Measurements from ENCODE around the gene PDGFB.
"Not testable (repeated sequence)": the region's sequence is repeated elsewhere in the genome, so short reads cannot be mapped to it uniquely, and the experiment has no call there.

Gene PDGFB

GRCh38 chr22:39221999-39222686 is 22.6 kb downstream of the PDGFB start:
- Mint-ChIP-seq H3K27ac (no peak overlapping the region), H3K36me3 (ENCODE audit: low read depth) (peaks cover 4% of the 10 kb centered on the region), H3K27me3 (peaks cover 12% of the 10 kb centered on the region), H3K4me1 (ENCODE audit: low read depth) (peaks cover 15% of the 10 kb centered on the region), H3K9me3 (no peaks in the 10 kb centered on the region), H3K4me3 (no peak overlapping the region)
- no peak for DNase-seq

DNA sequence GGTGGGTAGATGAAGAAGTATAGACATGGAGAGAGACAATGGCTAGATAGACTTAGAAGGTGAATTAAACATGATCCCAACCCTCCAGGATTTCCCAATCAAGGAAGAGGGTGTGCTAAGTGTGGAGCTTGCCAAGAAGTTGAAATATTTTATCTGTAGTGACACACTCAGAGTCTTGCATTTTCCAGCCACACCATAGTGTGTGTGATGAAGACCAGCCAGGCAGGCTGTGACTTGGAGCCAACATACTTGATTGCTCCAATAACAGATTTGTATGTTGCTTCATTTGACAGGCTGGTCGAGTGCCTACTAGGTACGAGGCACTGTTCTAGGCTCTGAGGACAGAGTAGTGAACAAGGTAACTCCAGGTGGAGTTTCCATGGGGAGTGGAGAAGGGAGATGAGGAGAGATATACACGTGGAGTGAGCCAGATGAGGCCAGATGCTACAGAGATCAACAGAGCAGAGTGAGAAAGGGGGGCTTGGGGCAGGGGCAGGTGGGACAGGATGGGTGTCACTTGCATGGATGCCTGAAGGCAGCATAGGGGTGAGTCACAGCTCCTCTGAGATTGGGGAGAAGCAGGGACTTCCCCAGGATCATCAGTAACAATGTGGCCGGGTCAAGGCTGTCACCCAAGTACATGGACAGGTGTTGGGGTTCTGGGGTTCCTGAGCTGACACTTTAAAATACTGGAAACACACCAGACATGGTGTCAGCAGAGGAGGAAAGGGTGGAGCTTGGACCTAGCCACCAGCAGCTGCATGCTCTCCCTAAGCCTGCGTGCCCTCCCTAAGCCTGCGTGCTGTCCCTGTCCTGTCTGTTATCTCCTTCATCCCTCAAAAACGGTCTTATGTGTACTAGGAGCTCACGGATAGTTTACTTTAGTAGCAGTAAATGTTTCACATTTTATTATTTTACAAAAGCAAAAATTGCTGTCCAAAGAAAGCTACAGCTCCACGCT is 23.6 kb downstream of the PDGFB start:
- Mint-ChIP-seq H3K4me1 (ENCODE audit: low read depth) (peaks cover 15% of the 10 kb centered on the region), H3K36me3 (ENCODE audit: low read depth) (peaks cover 4% of the 10 kb centered on the region), H3K9me3 (no peaks in the 10 kb centered on the region), H3K27me3 (peaks cover 16% of the 10 kb centered on the region), H3K4me3 (no peak overlapping the region), H3K27ac (no peak overlapping the region)
- DNase-seq, result peak; percentile 13

- no peaks in the 10 kb centered on the region for H3K9me3 Mint-ChIP-seq
- H3K4me3 Mint-ChIP-seq, result no peak overlapping the region
- no peak overlapping the region for H3K27ac Mint-ChIP-seq
- H3K36me3 Mint-ChIP-seq (ENCODE audit: low read depth), result peaks cover 2% of the 10 kb centered on the region
- DNase-seq, result no peak
- H3K4me1 Mint-ChIP-seq (ENCODE audit: low read depth), result peaks cover 19% of the 10 kb centered on the region
- peaks cover 20% of the 10 kb centered on the region for H3K27me3 Mint-ChIP-seq
Observed at GRCh38 chr22:39220450-39220849, 24.3 kb downstream of the PDGFB start.

DNA sequence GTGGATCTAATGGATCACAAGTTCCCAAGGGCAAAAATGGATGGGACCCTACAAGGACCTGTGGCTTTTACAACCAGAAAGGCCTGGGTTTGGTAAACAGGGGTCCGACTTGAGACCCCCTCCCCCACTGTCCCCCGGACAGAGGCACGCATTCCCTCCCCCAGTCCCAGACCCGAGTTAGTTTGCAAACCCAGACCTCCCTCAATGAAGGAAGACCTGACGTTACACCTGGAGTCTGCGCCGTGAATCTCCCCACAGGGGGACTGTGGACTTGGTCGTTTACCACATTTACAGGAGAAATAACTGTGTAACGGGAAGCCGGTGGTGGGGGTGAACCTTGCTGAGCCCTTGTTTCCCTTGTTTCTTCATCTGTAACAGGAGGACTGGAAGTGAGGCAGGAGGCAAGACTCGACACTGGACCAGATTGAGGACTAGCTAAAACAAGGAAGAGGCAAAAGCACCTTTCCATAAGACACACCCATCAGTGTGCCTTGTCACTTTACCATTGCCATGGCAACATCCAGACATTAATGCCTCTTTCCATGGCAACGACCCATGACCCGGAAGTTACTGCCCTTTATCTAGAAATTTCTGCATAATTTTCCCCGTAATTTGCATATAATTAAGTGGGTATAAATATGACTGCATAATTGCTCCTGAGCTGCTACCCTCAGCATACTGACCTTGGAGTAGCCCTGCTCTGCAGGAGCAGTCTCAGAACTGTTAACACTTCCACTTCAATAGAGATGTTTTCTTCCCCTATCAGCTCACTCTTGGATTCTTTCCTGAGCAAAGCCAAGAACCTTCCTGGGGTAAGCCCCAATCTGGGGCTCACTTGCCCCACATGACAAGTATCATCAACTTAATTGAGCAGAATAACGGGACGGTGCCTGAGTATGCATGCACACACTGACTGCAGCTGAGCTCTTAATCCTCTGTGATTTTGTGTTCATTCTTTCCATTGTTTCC is 25.4 kb downstream of the PDGFB start:
- Mint-ChIP-seq H3K9me3 (no peaks in the 10 kb centered on the region), H3K4me3 (no peak overlapping the region), H3K4me1 (ENCODE audit: low read depth) (peaks cover 19% of the 10 kb centered on the region), H3K27ac (no peak overlapping the region), H3K36me3 (ENCODE audit: low read depth) (peaks cover 1% of the 10 kb centered on the region), H3K27me3 (peaks cover 26% of the 10 kb centered on the region)
- DNase-seq, result peak; percentile 22

GRCh38 chr22:39218432-39218831 is 26.4 kb downstream of the PDGFB start:
- not testable (repeated sequence) for H3K27ac Mint-ChIP-seq; DNase-seq; H3K36me3 Mint-ChIP-seq (ENCODE audit: low read depth); H3K9me3 Mint-ChIP-seq; H3K4me3 Mint-ChIP-seq
- Mint-ChIP-seq H3K4me1 (ENCODE audit: low read depth) (peaks cover 17% of the 10 kb centered on the region), H3K27me3 (peaks cover 32% of the 10 kb centered on the region)

GRCh38 chr22:39216143-39216490 is 28.7 kb downstream of the PDGFB start:
- Mint-ChIP-seq H3K27ac (no peak overlapping the region), H3K27me3 (peaks cover 36% of the 10 kb centered on the region), H3K4me1 (ENCODE audit: low read depth) (peaks cover 7% of the 10 kb centered on the region), H3K4me3 (no peak overlapping the region), H3K36me3 (ENCODE audit: low read depth) (no peaks in the 10 kb centered on the region), H3K9me3 (no peaks in the 10 kb centered on the region)
- DNase-seq, result peak; percentile 18

GRCh38 chr22:39215426-39216142 is 29.2 kb downstream of the PDGFB start:
- Mint-ChIP-seq H3K27me3 (peaks cover 36% of the 10 kb centered on the region), H3K36me3 (ENCODE audit: low read depth) (no peaks in the 10 kb centered on the region), H3K27ac (no peak overlapping the region), H3K4me3 (no peak overlapping the region), H3K9me3 (no peaks in the 10 kb centered on the region), H3K4me1 (ENCODE audit: low read depth) (peaks cover 5% of the 10 kb centered on the region)
- peak; percentile 42 for DNase-seq

- Mint-ChIP-seq H3K27ac (no peak overlapping the region), H3K36me3 (ENCODE audit: low read depth) (no peaks in the 10 kb centered on the region), H3K27me3 (peaks cover 36% of the 10 kb centered on the region), H3K9me3 (no peaks in the 10 kb centered on the region), H3K4me3 (no peak overlapping the region), H3K4me1 (ENCODE audit: low read depth) (peaks cover 5% of the 10 kb centered on the region)
- no peak for DNase-seq
Observed at GRCh38 chr22:39215070-39215396, 29.7 kb downstream of the PDGFB start.

DNA sequence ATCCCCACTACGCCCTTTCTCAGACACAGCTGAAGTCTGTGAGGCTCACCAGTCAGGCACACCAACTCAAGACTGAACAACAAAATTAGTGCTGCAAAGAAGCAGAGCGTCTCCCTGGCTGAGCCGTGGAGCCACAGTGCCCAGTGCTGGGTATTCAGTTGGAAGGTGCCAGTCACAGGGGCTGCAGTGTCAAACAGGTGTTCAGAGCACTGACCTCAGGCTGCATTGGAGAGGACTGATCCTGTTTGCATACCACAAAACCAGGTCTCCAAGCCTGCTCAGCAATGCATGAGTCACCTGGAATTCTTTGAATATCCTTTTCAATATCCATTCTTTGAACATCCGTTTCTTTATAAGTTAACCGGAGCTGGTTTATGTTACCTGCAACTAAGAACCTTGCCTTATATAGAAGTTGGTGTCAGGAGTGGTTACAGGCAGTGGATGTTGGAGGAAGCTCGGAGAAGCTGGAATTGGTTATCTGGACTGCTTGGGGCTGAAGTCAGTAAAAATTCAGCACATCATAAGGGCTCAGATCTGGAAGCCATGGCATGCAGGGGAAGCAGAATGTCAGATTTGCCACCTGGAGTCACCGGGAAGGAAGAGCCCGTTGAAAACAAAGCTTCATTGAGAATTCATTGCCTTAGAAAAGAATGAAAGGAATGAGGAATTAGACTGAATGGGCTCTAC is 30.3 kb downstream of the PDGFB start:
- H3K27ac Mint-ChIP-seq, result no peak overlapping the region
- no peak for DNase-seq
- H3K4me1 Mint-ChIP-seq (ENCODE audit: low read depth), result peaks cover 5% of the 10 kb centered on the region
- no peak overlapping the region for H3K4me3 Mint-ChIP-seq
- H3K36me3 Mint-ChIP-seq (ENCODE audit: low read depth), result no peaks in the 10 kb centered on the region
- H3K9me3 Mint-ChIP-seq, result no peaks in the 10 kb centered on the region
- H3K27me3 Mint-ChIP-seq, result peaks cover 36% of the 10 kb centered on the region

GRCh38 chr22:39214006-39214382 is 30.8 kb downstream of the PDGFB start:
- Mint-ChIP-seq H3K27ac (no peak overlapping the region), H3K9me3 (no peaks in the 10 kb centered on the region), H3K4me3 (no peak overlapping the region), H3K4me1 (ENCODE audit: low read depth) (peaks cover 5% of the 10 kb centered on the region), H3K36me3 (ENCODE audit: low read depth) (no peaks in the 10 kb centered on the region), H3K27me3 (peaks cover 36% of the 10 kb centered on the region)
- DNase-seq, result no peak

- Mint-ChIP-seq H3K27ac (no peak overlapping the region), H3K9me3 (no peaks in the 10 kb centered on the region), H3K4me1 (ENCODE audit: low read depth) (peaks cover 5% of the 10 kb centered on the region), H3K36me3 (ENCODE audit: low read depth) (no peaks in the 10 kb centered on the region), H3K4me3 (no peak overlapping the region), H3K27me3 (peaks cover 32% of the 10 kb centered on the region)
- no peak for DNase-seq
Observed at GRCh38 chr22:39212721-39213376, 31.9 kb downstream of the PDGFB start.

- peak; percentile 20 for DNase-seq
- Mint-ChIP-seq H3K27ac (no peak overlapping the region), H3K9me3 (no peaks in the 10 kb centered on the region), H3K27me3 (peaks cover 20% of the 10 kb centered on the region), H3K4me3 (no peak overlapping the region), H3K4me1 (ENCODE audit: low read depth) (peaks cover 23% of the 10 kb centered on the region), H3K36me3 (ENCODE audit: low read depth) (no peaks in the 10 kb centered on the region)
Observed at GRCh38 chr22:39209756-39210155, 35.0 kb downstream of the PDGFB start.

- Mint-ChIP-seq H3K27me3 (peaks cover 10% of the 10 kb centered on the region), H3K9me3 (no peaks in the 10 kb centered on the region), H3K36me3 (ENCODE audit: low read depth) (no peaks in the 10 kb centered on the region), H3K4me1 (ENCODE audit: low read depth) (peaks cover 23% of the 10 kb centered on the region), H3K4me3 (no peak overlapping the region), H3K27ac (no peak overlapping the region)
- peak; percentile 22 for DNase-seq
Observed at GRCh38 chr22:39208013-39208680, 36.6 kb downstream of the PDGFB start.

Data from activated T-cell treated with anti-CD3 and anti-CD28 coated beads, Interleukin-2, amount 50 U/mL, for 24 hours (primary cell).